WTC11 (cell line): Measurements from ENCODE around the gene CNMD. TPM values are rescaled to one million over a fixed set of nuclear protein-coding genes. Genes with fewer than 3 reads are reported as not detected.
A peak's percentile ranks its signal among the peaks of the same experiment; 100 is the strongest.

Experiments used
- ARID4B ChIP-seq: sonication (generic); formaldehyde crosslinking; IDR thresholded peaks from 2 replicates; pipeline ENCODE4 v1.8.0; 2023; ENCODE audit warnings: missing genetic modification reagents, mild to moderate bottlenecking, borderline replicate concordance
- CTCF ChIP-seq: fragments of 200-600 bp; IDR thresholded peaks from 2 replicates; pipeline ENCODE4 v1.8.0; 2022; ENCODE audit warnings: antibody characterized with exemption
- ESRRA ChIP-seq: sonication (generic); formaldehyde crosslinking; IDR thresholded peaks from 2 replicates; pipeline ENCODE4 v1.8.1; 2022; ENCODE audit warnings: mild to moderate bottlenecking, missing genetic modification reagents, borderline replicate concordance
- FOXP1 ChIP-seq: sonication (generic); formaldehyde crosslinking; IDR thresholded peaks from 2 replicates; pipeline ENCODE4 v1.8.0; 2022; ENCODE audit warnings: missing genetic modification reagents, mild to moderate bottlenecking, moderate library complexity, borderline replicate concordance
- HMGXB4 ChIP-seq: sonication (generic); formaldehyde crosslinking; IDR thresholded peaks from 2 replicates; pipeline ENCODE4 v1.8.1; 2023; ENCODE audit warnings: mild to moderate bottlenecking, moderate library complexity, missing genetic modification reagents
- JAZF1 ChIP-seq: fragments of 250-450 bp; sonication (Bioruptor Pico); IDR thresholded peaks from 2 replicates; pipeline ENCODE4 v1.9.0; 2021; ENCODE audit warnings: moderate library complexity, mild to moderate bottlenecking, inconsistent platforms
- JUN ChIP-seq: sonication (generic); formaldehyde crosslinking; IDR thresholded peaks from 2 replicates; pipeline ENCODE4 v1.8.0; 2023; ENCODE audit warnings: mild to moderate bottlenecking, missing genetic modification reagents
- MAX ChIP-seq: sonication (generic); formaldehyde crosslinking; IDR thresholded peaks from 2 replicates; pipeline ENCODE4 v1.8.0; 2022; ENCODE audit warnings: mild to moderate bottlenecking, missing genetic modification reagents
- MLX ChIP-seq: sonication (generic); formaldehyde crosslinking; IDR thresholded peaks from 2 replicates; pipeline ENCODE4 v1.8.1; 2023; ENCODE audit warnings: mild to moderate bottlenecking, missing genetic modification reagents, moderate library complexity
- MXD4 ChIP-seq: fragments of 250-450 bp; sonication (Bioruptor Pico); IDR thresholded peaks from 2 replicates; pipeline ENCODE4 v1.8.0; 2021; ENCODE audit warnings: mild to moderate bottlenecking, moderate library complexity, borderline replicate concordance
- RORB ChIP-seq: fragments of 250-450 bp; sonication (Bioruptor Pico); IDR thresholded peaks from 2 replicates; pipeline ENCODE4 v1.9.0; 2021; ENCODE audit warnings: mild to moderate bottlenecking
- SMAD4 ChIP-seq: sonication (generic); formaldehyde crosslinking; IDR thresholded peaks from 2 replicates; pipeline ENCODE4 v1.8.0; 2022; ENCODE audit warnings: mild to moderate bottlenecking, missing genetic modification reagents
- SP1 ChIP-seq: sonication (generic); formaldehyde crosslinking; conservative IDR thresholded peaks from 2 replicates; pipeline ENCODE4 v1.8.1; 2022; ENCODE audit warnings: missing genetic modification reagents
- TP53 ChIP-seq: sonication (generic); formaldehyde crosslinking; IDR thresholded peaks from 2 replicates; pipeline ENCODE4 v1.8.1; 2023; ENCODE audit warnings: mild to moderate bottlenecking, missing genetic modification reagents
- USF2 ChIP-seq: sonication (generic); formaldehyde crosslinking; IDR thresholded peaks from 2 replicates; pipeline ENCODE4 v1.8.1; 2023; ENCODE audit warnings: mild to moderate bottlenecking, missing genetic modification reagents, moderate library complexity
- ZBTB21 ChIP-seq: sonication (generic); formaldehyde crosslinking; IDR thresholded peaks from 2 replicates; pipeline ENCODE4 v1.8.1; 2023; ENCODE audit warnings: mild to moderate bottlenecking, missing genetic modification reagents, borderline replicate concordance
- ZBTB43 ChIP-seq: sonication (generic); formaldehyde crosslinking; IDR thresholded peaks from 2 replicates; pipeline ENCODE4 v1.8.1; 2023; ENCODE audit warnings: mild to moderate bottlenecking, missing genetic modification reagents
- ZNF138 ChIP-seq: sonication (generic); formaldehyde crosslinking; conservative IDR thresholded peaks from 2 replicates; pipeline ENCODE4 v1.8.1; 2022; ENCODE audit warnings: mild to moderate bottlenecking, moderate library complexity, missing genetic modification reagents
- ZNF232 ChIP-seq: sonication (generic); formaldehyde crosslinking; IDR thresholded peaks from 2 replicates; pipeline ENCODE4 v1.8.0; 2022; ENCODE audit warnings: mild to moderate bottlenecking, missing genetic modification reagents
- ZNF317 ChIP-seq: sonication (generic); formaldehyde crosslinking; IDR thresholded peaks from 2 replicates; pipeline ENCODE4 v1.8.1; 2023; ENCODE audit warnings: low read depth, mild to moderate bottlenecking, moderate library complexity, missing genetic modification reagents, borderline replicate concordance
- ZNF416 ChIP-seq: fragments of 250-450 bp; sonication (Bioruptor Pico); IDR thresholded peaks from 2 replicates; pipeline ENCODE4 v1.9.0; 2021; ENCODE audit warnings: mild to moderate bottlenecking, inconsistent platforms
- ZNF425 ChIP-seq: fragments of 250-450 bp; sonication (Bioruptor Pico); conservative IDR thresholded peaks from 2 replicates; pipeline ENCODE4 v1.9.0; 2021; ENCODE audit warnings: mild to moderate bottlenecking
- ZNF512 ChIP-seq: sonication (generic); formaldehyde crosslinking; IDR thresholded peaks from 2 replicates; pipeline ENCODE4 v1.8.1; 2022; ENCODE audit warnings: missing genetic modification reagents, borderline replicate concordance
- total RNA-seq: library from RNA; stranded (reverse); gene quantifications from 3 replicates; pipeline ENCODE4 v1.2.3, GENCODE V29; 2021

CNMD gene
- total RNA-seq, 1 experiment from 2014 or later, result 95.1 TPM

GRCh38 chr13:52738719-52739467 is 727 bp downstream of the CNMD start (continued):
- TF ChIP-seq MAX (CRISPR knock-in tag), result peak; percentile 76
- TF ChIP-seq USF2 (CRISPR knock-in tag), result no peak
- no peak for TF ChIP-seq ZBTB43 (CRISPR knock-in tag)
- TF ChIP-seq ZBTB21, result 0 out of 2 replicates have a peak, but pooled peaks have one; percentile 23
- TF ChIP-seq SMAD4, result no peak
- peak; percentile 52 for TF ChIP-seq ESRRA
- TF ChIP-seq CTCF, result peak; percentile 60
- no peak for TF ChIP-seq ZNF232
- no peak for TF ChIP-seq TP53 (CRISPR knock-in tag)
- TF ChIP-seq ZNF512, result no peak
- no peak for TF ChIP-seq RORB
- 0 out of 2 replicates have a peak, but pooled peaks have one; percentile 27 for TF ChIP-seq ARID4B (CRISPR knock-in tag)
- no peak for TF ChIP-seq JAZF1 (CRISPR knock-in tag)
- TF ChIP-seq FOXP1 (CRISPR knock-in tag), result 0 out of 2 replicates have a peak, but pooled peaks have one; percentile 22
- TF ChIP-seq SP1 (CRISPR knock-in tag), result peak; percentile 24; the same call in 1 of the 2 replicates
- no peak for TF ChIP-seq ZNF416
- TF ChIP-seq MXD4, result no peak
- no peak for TF ChIP-seq ZNF317 (CRISPR knock-in tag)
- no peak for TF ChIP-seq ZNF138
- TF ChIP-seq JUN (CRISPR knock-in tag), result peak; percentile 83; the same call in 1 of the 2 replicates
- peak; percentile 79 for TF ChIP-seq HMGXB4 (CRISPR knock-in tag)
- no peak for TF ChIP-seq MLX (CRISPR knock-in tag)
- no peak for TF ChIP-seq ZNF425
